Colonic mucosa (tissue), 4 donors: Measurements from ENCODE around the gene FAM149A. TPM values are rescaled to one million over a fixed set of nuclear protein-coding genes. Genes with fewer than 3 reads are reported as not detected.
A peak's percentile ranks its signal among the peaks of the same experiment; 100 is the strongest.

Experiments used
- DNase-seq: peaks from one replicate; pipeline ENCODE4 v3.0.0-alpha.2; 2020
- H3K27ac ChIP-seq: fragments of 200-600 bp; one replicate; pipeline ENCODE4 v1.8.0; 2021
- H3K27me3 ChIP-seq: fragments of 200-600 bp; one replicate; pipeline ENCODE4 v1.8.0; 2021
- H3K36me3 ChIP-seq: fragments of 200-600 bp; one replicate; pipeline ENCODE4 v1.8.0; 2021
- H3K4me1 ChIP-seq: fragments of 200-600 bp; one replicate; pipeline ENCODE4 v1.8.0; 2021; ENCODE audit warnings: mild to moderate bottlenecking
- H3K4me3 ChIP-seq: fragments of 200-600 bp; one replicate; pipeline ENCODE4 v1.8.0; 2021
- H3K9ac ChIP-seq, 2 donors: one replicate each; pipeline ENCODE4 v1.7.0; 2013; ENCODE audit warnings: control low read depth in 2 of 2, low read depth in 2 of 2, low read length in 2 of 2
- H3K9me3 ChIP-seq: fragments of 200-600 bp; one replicate; pipeline ENCODE4 v1.8.0; 2021
- CTCF ChIP-seq: fragments of 200-600 bp; IDR thresholded peaks from one replicate; pipeline ENCODE4 v1.8.0; 2022; ENCODE audit warnings: antibody characterized with exemption, mild to moderate bottlenecking
- intact Hi-C: fragments of 100-400 bp; cut with DNase I; formaldehyde crosslinking; loops from one replicate; pipeline ENCODE4 v1.14.1; 2022
- total RNA-seq, 2 donors: library from RNA; stranded (reverse); fragmentation: NEBNext Ultra II Directional in 1 of 2; extraction: Animal tissue kit (Norgen Biotek cat#: 25700) in 1 of 2; gene quantifications; one replicate each; pipeline ENCODE4 v1.2.1, GENCODE V29; 2021
- donor health status: healthy.
- donor health status: DM: no; HTN: no; CAD: no.
- donor health status: DM: no; HTN: no; CAD: no.

The FAM149A gene
- total RNA-seq, 2 donors from 2014 or later: 13.8 to 16.6 TPM

- no peak for TF ChIP-seq CTCF
- Histone ChIP-seq H3K27me3 (no peaks in the 10 kb centered on the region), H3K4me3 (peak overlapping the region; percentile 1), H3K27ac (no peak overlapping the region), H3K9me3 (no peaks in the 10 kb centered on the region), H3K4me1 (no peaks in the 10 kb centered on the region), H3K9ac (no peak overlapping the region), H3K36me3 (no peaks in the 10 kb centered on the region)
- DNase-seq: no peak
- intact Hi-C loops: no loop called here
These were observed 9.1 kb upstream of the FAM149A start for GRCh38 chr4:186095406-186095805.

GRCh38 chr4:186096681-186097165 lies 7.8 kb upstream of the FAM149A start:
- TF ChIP-seq CTCF: no peak
- H3K36me3 ChIP-seq: no peaks in the 10 kb centered on the region
- no peak for DNase-seq
- H3K9ac ChIP-seq: no peak overlapping the region
- no peak overlapping the region for H3K27ac ChIP-seq
- no peaks in the 10 kb centered on the region for H3K27me3 ChIP-seq
- H3K4me1 ChIP-seq: no peaks in the 10 kb centered on the region
- intact Hi-C loops: no loop called here
- no peaks in the 10 kb centered on the region for H3K9me3 ChIP-seq
- H3K4me3 ChIP-seq: no peak overlapping the region

GRCh38 chr4:186097386-186097785 lies 7.1 kb upstream of the FAM149A start:
- intact Hi-C loops: no loop called here
- no peak overlapping the region for H3K4me3 ChIP-seq
- H3K27me3 ChIP-seq: no peaks in the 10 kb centered on the region
- H3K9ac ChIP-seq: no peak overlapping the region
- TF ChIP-seq CTCF: no peak
- H3K9me3 ChIP-seq: no peaks in the 10 kb centered on the region
- H3K4me1 ChIP-seq: no peaks in the 10 kb centered on the region
- H3K36me3 ChIP-seq: no peaks in the 10 kb centered on the region
- no peak for DNase-seq
- H3K27ac ChIP-seq: no peak overlapping the region

- no peaks in the 10 kb centered on the region for H3K9me3 ChIP-seq
- intact Hi-C loops: no loop called here
- DNase-seq: no peak
- H3K27me3 ChIP-seq: no peaks in the 10 kb centered on the region
- H3K9ac ChIP-seq: no peak overlapping the region
- no peak for TF ChIP-seq CTCF
- H3K27ac ChIP-seq: no peak overlapping the region
- H3K36me3 ChIP-seq: no peaks in the 10 kb centered on the region
- H3K4me3 ChIP-seq: no peak overlapping the region
- H3K4me1 ChIP-seq: no peaks in the 10 kb centered on the region
These were observed 1.6 kb upstream of the FAM149A start for GRCh38 chr4:186102931-186103330.

- H3K36me3 ChIP-seq: no peaks in the 10 kb centered on the region
- intact Hi-C loops: no loop called here
- peak; percentile 45 for DNase-seq
- H3K9me3 ChIP-seq: no peaks in the 10 kb centered on the region
- peak overlapping the region; percentile 63 to 90 for H3K9ac ChIP-seq
- no peaks in the 10 kb centered on the region for H3K4me1 ChIP-seq
- peak overlapping the region; percentile 34 for H3K27ac ChIP-seq
- no peaks in the 10 kb centered on the region for H3K27me3 ChIP-seq
- peak overlapping the region; percentile 76 for H3K4me3 ChIP-seq
- no peak for TF ChIP-seq CTCF
These were observed 564 bp downstream of the FAM149A start for GRCh38 chr4:186104890-186105646.
